ENCODE measurements around the gene ENTPD7. TPM values are rescaled to one million over a fixed set of nuclear protein-coding genes. Genes with fewer than 3 reads are reported as not detected.

Gene ENTPD7
- total RNA-seq, 1 experiment from 2014 or later, result 11.4 TPM

- ATAC-seq (peak; percentile 87), DNase-seq (ENCODE audit: low spot score) (peak; percentile 23)
- CTCF ChIA-PET, result interaction anchor here (0.7 to 3.4 kb wide), 26 partner anchors 9 to 907 kb away, joined by 3 to 78 read pairs (median 4); partner anchors contain the start of genes ENTPD7, GOT1 and SLC25A28
- H3K27me3 Mint-ChIP-seq (ENCODE audit: low read depth), result no peaks in the 10 kb centered on the region
- H3K4me1 Mint-ChIP-seq, result peaks cover 6% of the 10 kb centered on the region
- POLR2A ChIA-PET, result interaction anchor here (0.6 to 1.3 kb wide), 3 partner anchors 176 to 223 kb away, joined by 3 to 7 read pairs (median 3); partner anchors contain the start of gene GOT1
- no peaks in the 10 kb centered on the region for H3K9me3 Mint-ChIP-seq
- H3K27ac Mint-ChIP-seq, result no peak overlapping the region
- no peak overlapping the region for H3K4me3 Mint-ChIP-seq
- TF ChIP-seq, protein P1, sequence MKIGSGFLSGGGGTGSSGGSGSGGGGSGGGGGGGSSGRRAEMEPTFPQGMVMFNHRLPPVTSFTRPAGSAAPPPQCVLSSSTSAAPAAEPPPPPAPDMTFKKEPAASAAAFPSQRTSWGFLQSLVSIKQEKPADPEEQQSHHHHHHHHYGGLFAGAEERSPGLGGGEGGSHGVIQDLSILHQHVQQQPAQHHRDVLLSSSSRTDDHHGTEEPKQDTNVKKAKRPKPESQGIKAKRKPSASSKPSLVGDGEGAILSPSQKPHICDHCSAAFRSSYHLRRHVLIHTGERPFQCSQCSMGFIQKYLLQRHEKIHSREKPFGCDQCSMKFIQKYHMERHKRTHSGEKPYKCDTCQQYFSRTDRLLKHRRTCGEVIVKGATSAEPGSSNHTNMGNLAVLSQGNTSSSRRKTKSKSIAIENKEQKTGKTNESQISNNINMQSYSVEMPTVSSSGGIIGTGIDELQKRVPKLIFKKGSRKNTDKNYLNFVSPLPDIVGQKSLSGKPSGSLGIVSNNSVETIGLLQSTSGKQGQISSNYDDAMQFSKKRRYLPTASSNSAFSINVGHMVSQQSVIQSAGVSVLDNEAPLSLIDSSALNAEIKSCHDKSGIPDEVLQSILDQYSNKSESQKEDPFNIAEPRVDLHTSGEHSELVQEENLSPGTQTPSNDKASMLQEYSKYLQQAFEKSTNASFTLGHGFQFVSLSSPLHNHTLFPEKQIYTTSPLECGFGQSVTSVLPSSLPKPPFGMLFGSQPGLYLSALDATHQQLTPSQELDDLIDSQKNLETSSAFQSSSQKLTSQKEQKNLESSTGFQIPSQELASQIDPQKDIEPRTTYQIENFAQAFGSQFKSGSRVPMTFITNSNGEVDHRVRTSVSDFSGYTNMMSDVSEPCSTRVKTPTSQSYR (CRISPR knock-in tag; IDR thresholded peaks at IDR 0.05), result no peak
- no peak for TF ChIP-seq ZBTB21 (CRISPR knock-in tag; IDR thresholded peaks at IDR 0.05; ENCODE audit: borderline replicate concordance)
- peak; percentile 73 for TF ChIP-seq CTCF (IDR thresholded peaks at IDR 0.05)
- no peak for TF ChIP-seq FOXJ3 (CRISPR knock-in tag; IDR thresholded peaks at IDR 0.05; ENCODE audit: borderline replicate concordance)
- no peaks in the 10 kb centered on the region for H3K36me3 Mint-ChIP-seq
These were observed 47.0 kb upstream of the ENTPD7 start for GRCh38 chr10:99612167-99612831.

DNA sequence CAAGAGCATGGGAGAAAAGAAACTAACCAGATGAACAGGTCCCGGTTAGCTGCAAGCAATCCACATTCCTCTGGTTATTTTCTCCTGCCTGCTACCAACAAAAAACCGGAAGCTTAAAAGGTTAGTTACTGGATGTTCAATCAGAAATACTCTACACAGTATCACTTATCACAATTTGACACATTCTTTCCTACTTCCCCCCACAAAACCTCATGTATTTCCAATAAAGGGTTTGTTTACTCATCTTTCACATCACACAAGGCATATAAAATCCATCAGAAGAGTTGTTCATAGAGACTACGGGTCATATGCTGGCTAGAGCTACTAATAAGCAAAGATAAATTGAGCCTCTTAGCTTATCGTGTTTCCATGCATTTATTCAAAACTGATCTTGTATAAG is 43.9 kb upstream of the ENTPD7 start:
- Mint-ChIP-seq H3K4me3 (no peak overlapping the region), H3K4me1 (peaks cover 26% of the 10 kb centered on the region), H3K27me3 (ENCODE audit: low read depth) (no peaks in the 10 kb centered on the region), H3K36me3 (no peaks in the 10 kb centered on the region), H3K9me3 (no peaks in the 10 kb centered on the region), H3K27ac (no peak overlapping the region)
- no peak for DNase-seq (ENCODE audit: low spot score)
- no peak for ATAC-seq
- ChIA-PET POLR2A (interaction anchor here (0.6 to 0.7 kb wide), 2 partner anchors 57 to 206 kb away, joined by 4 to 7 read pairs; no protein-coding TSS in a partner anchor), CTCF (interaction anchor here (0.6 to 2.8 kb wide), 6 partner anchors 12 to 1602 kb away, joined by 3 to 9 read pairs (median 4); partner anchors contain the start of gene ENTPD7)
- TF ChIP-seq ESRRA (CRISPR knock-in tag; IDR thresholded peaks at IDR 0.05; ENCODE audit: borderline replicate concordance) (no peak), GTF2I (CRISPR knock-in tag; conservative IDR thresholded peaks at IDR 0.05) (no peak)

GRCh38 chr10:99617696-99618095 is 41.6 kb upstream of the ENTPD7 start:
- Mint-ChIP-seq H3K27ac (no peak overlapping the region), H3K36me3 (no peaks in the 10 kb centered on the region), H3K4me3 (no peak overlapping the region), H3K27me3 (ENCODE audit: low read depth) (no peaks in the 10 kb centered on the region), H3K9me3 (no peaks in the 10 kb centered on the region), H3K4me1 (peaks cover 30% of the 10 kb centered on the region)
- DNase-seq (ENCODE audit: low spot score) (no peak), ATAC-seq (no peak)
- ChIA-PET POLR2A (no interaction called here), CTCF (interaction anchor here (1.3 to 2.8 kb wide), 3 partner anchors 58 to 184 kb away, joined by 3 to 9 read pairs (median 6); no protein-coding TSS in a partner anchor)
- TF ChIP-seq, protein P2, sequence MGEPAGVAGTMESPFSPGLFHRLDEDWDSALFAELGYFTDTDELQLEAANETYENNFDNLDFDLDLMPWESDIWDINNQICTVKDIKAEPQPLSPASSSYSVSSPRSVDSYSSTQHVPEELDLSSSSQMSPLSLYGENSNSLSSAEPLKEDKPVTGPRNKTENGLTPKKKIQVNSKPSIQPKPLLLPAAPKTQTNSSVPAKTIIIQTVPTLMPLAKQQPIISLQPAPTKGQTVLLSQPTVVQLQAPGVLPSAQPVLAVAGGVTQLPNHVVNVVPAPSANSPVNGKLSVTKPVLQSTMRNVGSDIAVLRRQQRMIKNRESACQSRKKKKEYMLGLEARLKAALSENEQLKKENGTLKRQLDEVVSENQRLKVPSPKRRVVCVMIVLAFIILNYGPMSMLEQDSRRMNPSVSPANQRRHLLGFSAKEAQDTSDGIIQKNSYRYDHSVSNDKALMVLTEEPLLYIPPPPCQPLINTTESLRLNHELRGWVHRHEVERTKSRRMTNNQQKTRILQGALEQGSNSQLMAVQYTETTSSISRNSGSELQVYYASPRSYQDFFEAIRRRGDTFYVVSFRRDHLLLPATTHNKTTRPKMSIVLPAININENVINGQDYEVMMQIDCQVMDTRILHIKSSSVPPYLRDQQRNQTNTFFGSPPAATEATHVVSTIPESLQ (CRISPR knock-in tag; IDR thresholded peaks at IDR 0.05), result no peak

GRCh38 chr10:99619090-99619800 is 40.1 kb upstream of the ENTPD7 start:
- DNase-seq (ENCODE audit: low spot score) (no peak), ATAC-seq (no peak)
- CTCF ChIA-PET, result interaction anchor here (1.5 kb wide), 1 partner anchor 58 kb away, joined by 8 read pairs; no protein-coding TSS in a partner anchor
- Mint-ChIP-seq H3K36me3 (no peaks in the 10 kb centered on the region), H3K4me1 (peaks cover 30% of the 10 kb centered on the region), H3K9me3 (no peaks in the 10 kb centered on the region), H3K27me3 (ENCODE audit: low read depth) (0 out of 2 replicates have a peak, but pooled peaks cover 3% of the 10 kb centered on the region), H3K27ac (no peak overlapping the region), H3K4me3 (peak overlapping the region; percentile 73)
- POLR2A ChIA-PET, result interaction anchor here (0.5 to 0.7 kb wide), 2 partner anchors 19 to 40 kb away, joined by 4 to 6 read pairs; partner anchors contain the start of gene ENTPD7
- no peak for TF ChIP-seq NR1H2 (CRISPR knock-in tag; IDR thresholded peaks at IDR 0.05)
- TF ChIP-seq NR3C1 (CRISPR knock-in tag; conservative IDR thresholded peaks at IDR 0.05; ENCODE audit: low read depth), result no peak
- no peak for TF ChIP-seq HMGXB4 (CRISPR knock-in tag; IDR thresholded peaks at IDR 0.05)
- TF ChIP-seq ARID4B (CRISPR knock-in tag; IDR thresholded peaks at IDR 0.05; ENCODE audit: borderline replicate concordance), result no peak
- TF ChIP-seq TCF7 (CRISPR knock-in tag; IDR thresholded peaks at IDR 0.05; ENCODE audit: low read depth), result no peak
